Left hindlimb (tissue), 1 donor: ENCODE results near the gene FES.

ENCODE experiments used
- DNase-seq: peaks from one replicate; pipeline ENCODE4 v3.0.0-alpha.2; 2018

FES gene

GRCh38 chr15:90877315-90877714 lies 7.0 kb upstream of the FES start:
- DNase-seq: no peak

GRCh38 chr15:90877996-90878395 lies 6.3 kb upstream of the FES start:
- DNase-seq: no peak

- no peak for DNase-seq
Measured at GRCh38 chr15:90878660-90879059, 5.6 kb upstream of the FES start.

- no peak for DNase-seq
Measured at GRCh38 chr15:90879730-90880366, 4.5 kb upstream of the FES start.

- DNase-seq: no peak
Measured at GRCh38 chr15:90880381-90881145, 3.7 kb upstream of the FES start.

GRCh38 chr15:90881181-90881977 lies 2.9 kb upstream of the FES start:
- no peak for DNase-seq

- no peak for DNase-seq
Measured at GRCh38 chr15:90881978-90882721, 2.2 kb upstream of the FES start.

- no peak for DNase-seq
Measured at GRCh38 chr15:90882781-90883525, 1.4 kb upstream of the FES start.

- no peak for DNase-seq
Measured at GRCh38 chr15:90883526-90883975, 753 bp upstream of the FES start.

GRCh38 chr15:90884719-90885431 lies 571 bp downstream of the FES start:
- no peak for DNase-seq

GRCh38 chr15:90885432-90886290 lies 1.4 kb downstream of the FES start:
- DNase-seq: peak; percentile 81

- DNase-seq: no peak
Measured at GRCh38 chr15:90886291-90886614, 1.9 kb downstream of the FES start.

- no peak for DNase-seq
Measured at GRCh38 chr15:90887037-90887481, 2.8 kb downstream of the FES start.

- DNase-seq: no peak
Measured at GRCh38 chr15:90889313-90889730, 5.0 kb downstream of the FES start.

GRCh38 chr15:90889736-90890456 lies 5.6 kb downstream of the FES start:
- no peak for DNase-seq

GRCh38 chr15:90890839-90891238 lies 6.5 kb downstream of the FES start:
- no peak for DNase-seq

GRCh38 chr15:90891346-90891949 lies 7.1 kb downstream of the FES start:
- DNase-seq: no peak

- DNase-seq: no peak
Measured at GRCh38 chr15:90892023-90892422, 7.7 kb downstream of the FES start.

- DNase-seq: no peak
Measured at GRCh38 chr15:90892498-90893174, 8.3 kb downstream of the FES start.
